ENCODE data around the gene PLCD1.

DNA sequence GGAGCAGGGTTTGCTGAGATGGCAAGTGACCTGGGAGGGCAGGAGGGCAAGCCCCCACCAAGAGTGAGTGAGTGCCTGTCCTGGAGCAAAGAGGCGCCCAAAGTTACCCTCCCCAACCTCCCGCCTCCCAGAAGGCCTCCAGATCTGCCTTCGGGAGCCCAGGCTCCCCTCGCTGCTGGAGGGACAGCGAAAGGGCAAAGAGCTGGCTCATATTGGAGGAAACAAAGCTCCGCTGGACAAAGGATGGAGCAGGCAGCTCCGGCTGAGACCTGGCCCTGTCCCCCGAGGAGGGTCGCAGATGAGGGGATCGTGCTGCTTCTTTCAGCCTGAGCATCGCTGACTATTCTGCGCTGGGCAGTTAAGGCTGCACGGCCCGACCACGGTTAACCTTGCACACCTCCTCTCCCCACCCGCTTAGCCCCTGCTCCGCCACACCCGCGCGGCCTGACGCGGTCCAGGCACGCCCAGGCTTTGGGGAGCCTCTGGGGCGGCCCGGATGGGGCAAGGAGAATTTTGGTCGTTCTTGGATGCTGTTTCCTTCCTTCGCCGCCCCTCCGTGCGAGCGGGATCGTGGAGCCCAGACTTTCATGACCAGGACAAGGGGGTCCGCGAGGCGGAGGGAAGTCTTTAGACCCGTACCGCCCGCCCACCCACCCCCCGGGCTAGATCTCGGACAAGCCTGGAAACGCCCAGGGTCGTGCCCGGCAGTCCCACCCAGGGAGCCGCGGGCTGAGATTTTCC lies 651 bp downstream of the PLCD1 start:
- TF ChIP-seq ZFX (IDR thresholded peaks at IDR 0.05; ENCODE audit: borderline replicate concordance), result no peak
- TF ChIP-seq, protein P1, sequence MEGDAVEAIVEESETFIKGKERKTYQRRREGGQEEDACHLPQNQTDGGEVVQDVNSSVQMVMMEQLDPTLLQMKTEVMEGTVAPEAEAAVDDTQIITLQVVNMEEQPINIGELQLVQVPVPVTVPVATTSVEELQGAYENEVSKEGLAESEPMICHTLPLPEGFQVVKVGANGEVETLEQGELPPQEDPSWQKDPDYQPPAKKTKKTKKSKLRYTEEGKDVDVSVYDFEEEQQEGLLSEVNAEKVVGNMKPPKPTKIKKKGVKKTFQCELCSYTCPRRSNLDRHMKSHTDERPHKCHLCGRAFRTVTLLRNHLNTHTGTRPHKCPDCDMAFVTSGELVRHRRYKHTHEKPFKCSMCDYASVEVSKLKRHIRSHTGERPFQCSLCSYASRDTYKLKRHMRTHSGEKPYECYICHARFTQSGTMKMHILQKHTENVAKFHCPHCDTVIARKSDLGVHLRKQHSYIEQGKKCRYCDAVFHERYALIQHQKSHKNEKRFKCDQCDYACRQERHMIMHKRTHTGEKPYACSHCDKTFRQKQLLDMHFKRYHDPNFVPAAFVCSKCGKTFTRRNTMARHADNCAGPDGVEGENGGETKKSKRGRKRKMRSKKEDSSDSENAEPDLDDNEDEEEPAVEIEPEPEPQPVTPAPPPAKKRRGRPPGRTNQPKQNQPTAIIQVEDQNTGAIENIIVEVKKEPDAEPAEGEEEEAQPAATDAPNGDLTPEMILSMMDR (IDR thresholded peaks at IDR 0.05), result no peak
